HG02870 (cell line): Measurements from ENCODE around the gene TBC1D5.
A peak's percentile ranks its signal among the peaks of the same experiment; 100 is the strongest.
"Not testable (repeated sequence)": the region's sequence is repeated elsewhere in the genome, so short reads cannot be mapped to it uniquely, and the experiment has no call there.

Source experiments
- ATAC-seq: cut with Tn5 transposase; IDR thresholded peaks from one replicate; pipeline ENCODE4 v1.9.1; 2021; ENCODE audit warnings: mild to moderate bottlenecking, moderate library complexity; ENCODE audit not compliant: unreplicated experiment

The TBC1D5 gene

DNA sequence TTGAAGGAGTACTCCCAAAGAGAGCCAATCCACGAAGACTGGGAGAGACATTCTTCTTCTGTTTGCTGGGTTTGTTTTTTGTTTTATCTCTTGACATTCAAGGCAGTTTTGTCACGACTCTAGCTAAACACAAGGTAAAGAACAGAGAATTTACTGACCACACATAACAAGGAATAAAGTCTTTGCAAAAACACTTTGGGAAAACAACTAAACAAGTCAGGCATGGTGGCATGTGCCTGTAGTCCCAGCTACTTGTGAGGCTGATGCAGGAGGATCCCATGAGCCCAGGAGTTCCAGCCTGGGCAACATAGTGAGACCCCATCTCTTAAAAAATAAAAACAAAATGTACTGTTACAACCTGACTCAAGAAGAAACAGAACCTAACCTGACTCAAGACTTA lies 28.0 kb downstream of the TBC1D5 start:
- ATAC-seq, result no peak

DNA sequence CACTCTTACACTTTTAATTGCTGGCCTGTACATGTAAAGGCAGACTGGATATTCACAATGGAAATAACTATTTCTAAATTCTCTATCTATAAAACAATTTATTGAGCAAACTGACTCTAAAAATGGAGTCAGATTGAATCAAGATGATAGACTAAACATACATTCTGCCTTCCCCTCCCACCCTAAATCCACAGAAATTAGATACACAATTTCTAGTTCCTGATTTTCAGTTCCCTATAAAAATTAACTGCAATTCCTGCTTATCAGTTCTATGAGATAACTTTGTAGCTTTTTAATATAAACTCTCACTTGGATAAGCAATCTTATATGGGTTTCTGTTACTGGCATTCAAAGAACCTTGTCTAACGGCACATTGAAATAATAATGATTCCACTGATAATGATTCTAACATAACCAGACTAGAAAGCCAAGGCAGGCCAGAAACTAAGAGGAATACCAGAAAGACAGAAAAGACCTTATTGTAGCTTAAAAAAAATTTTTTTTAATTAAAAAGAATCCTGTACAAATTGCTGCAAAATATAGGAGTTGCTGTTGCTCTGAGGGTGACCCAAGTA lies 33.1 kb downstream of the TBC1D5 start:
- ATAC-seq, result no peak

DNA sequence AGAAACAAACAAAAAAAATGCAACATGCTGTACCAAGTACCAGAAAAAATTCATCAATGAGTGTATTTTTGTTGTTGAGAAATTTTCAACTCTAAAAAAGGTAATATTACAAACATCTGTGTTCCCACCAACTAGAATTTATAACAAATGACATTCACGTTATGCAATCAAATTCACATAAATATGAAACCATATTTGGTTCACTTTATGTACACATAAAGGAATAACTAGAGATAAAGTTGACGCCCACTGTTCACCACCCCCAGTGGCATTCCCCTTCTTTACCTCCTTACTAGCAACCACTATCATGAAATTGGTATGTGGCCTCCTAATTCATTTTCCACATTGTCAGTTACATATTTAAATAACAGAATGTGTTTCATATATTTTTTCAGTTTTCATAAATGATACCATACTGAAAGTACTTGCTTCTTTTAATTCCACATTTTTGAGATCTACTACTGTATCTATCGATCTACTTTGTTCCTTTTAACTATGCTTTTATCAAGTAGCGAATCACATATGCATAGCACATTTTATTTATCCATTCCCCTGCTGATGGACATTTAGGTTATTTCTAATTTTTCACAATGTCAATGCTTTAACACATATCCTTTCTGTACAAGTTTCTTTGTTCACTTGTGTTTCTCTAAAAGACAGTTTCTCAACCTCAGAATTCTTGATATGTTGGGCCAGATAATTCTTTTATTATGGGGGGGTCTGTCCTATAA lies 34.5 kb downstream of the TBC1D5 start:
- no peak for ATAC-seq

DNA sequence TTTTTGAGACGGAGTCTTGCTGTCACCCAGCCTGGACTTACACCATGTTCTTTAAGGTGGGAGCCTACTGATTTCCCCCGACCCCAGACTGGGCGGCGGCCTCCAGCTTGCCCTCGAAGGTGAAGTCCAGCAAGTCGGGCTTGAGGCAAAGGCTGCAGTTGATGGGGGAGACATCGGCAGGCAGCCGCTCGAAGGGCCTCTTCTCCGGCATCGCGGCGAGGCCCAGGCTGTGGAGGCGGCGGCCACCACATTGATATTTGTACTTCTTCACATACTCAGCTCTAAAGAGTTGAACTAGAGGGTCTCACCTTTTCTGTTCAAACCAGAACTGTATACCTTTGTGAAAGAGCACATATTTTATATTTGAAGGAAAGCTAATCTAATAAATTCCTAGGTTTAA lies 36.4 kb downstream of the TBC1D5 start:
- ATAC-seq, result not testable (repeated sequence)

DNA sequence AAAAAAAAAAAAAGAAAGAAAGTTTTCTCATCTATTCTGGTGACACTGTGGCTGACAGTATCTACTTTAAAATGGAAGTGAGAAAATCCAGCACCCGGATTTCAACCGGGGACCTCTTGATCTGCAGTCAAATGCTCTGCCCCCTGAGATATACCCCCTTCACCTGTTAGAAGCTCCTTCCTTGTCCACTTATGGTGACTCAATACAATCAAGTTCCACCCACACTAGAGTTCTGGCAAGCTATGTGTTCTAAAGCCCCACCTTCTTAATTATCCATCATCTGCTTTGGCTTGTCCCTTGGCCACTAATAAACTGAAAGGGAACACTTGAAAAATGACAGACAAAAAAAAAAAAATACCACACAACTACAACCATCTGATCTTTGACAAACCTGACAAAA lies 42.6 kb downstream of the TBC1D5 start:
- not testable (repeated sequence) for ATAC-seq

DNA sequence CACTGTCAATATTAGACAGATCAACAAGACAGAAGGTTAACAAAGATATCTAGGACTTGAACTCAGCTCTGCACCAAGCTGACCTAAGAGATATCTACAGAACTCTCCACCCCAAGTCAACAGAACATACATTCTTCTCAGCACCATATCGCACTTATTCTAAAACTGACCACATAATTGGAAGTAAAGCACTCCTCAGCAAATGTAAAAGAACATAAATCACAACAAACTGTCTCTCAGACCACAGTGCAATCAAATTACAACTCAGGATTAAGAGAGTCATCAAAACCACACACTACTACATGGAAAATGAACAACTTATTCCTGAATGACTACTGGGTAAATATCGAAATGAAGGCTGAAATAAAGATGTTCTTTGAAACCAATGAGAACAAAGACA lies 46.8 kb downstream of the TBC1D5 start:
- ATAC-seq, result not testable (repeated sequence)

DNA sequence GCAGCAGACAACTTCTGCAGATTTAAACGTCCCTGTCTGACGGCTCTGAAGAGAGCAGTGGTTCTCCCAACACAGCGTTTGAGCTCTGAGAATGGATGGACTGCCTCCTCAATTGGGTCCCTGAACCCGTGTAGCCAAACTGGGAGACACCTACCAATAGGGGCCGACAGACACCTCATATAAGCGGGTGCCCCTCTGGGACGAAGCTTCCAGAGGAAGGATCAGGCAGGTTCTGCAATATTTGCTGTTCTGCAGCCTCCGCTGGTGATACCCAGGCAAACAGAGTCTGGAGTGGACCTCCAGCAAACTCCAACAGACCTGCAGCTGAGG lies 48.8 kb downstream of the TBC1D5 start:
- ATAC-seq, result not testable (repeated sequence)

DNA sequence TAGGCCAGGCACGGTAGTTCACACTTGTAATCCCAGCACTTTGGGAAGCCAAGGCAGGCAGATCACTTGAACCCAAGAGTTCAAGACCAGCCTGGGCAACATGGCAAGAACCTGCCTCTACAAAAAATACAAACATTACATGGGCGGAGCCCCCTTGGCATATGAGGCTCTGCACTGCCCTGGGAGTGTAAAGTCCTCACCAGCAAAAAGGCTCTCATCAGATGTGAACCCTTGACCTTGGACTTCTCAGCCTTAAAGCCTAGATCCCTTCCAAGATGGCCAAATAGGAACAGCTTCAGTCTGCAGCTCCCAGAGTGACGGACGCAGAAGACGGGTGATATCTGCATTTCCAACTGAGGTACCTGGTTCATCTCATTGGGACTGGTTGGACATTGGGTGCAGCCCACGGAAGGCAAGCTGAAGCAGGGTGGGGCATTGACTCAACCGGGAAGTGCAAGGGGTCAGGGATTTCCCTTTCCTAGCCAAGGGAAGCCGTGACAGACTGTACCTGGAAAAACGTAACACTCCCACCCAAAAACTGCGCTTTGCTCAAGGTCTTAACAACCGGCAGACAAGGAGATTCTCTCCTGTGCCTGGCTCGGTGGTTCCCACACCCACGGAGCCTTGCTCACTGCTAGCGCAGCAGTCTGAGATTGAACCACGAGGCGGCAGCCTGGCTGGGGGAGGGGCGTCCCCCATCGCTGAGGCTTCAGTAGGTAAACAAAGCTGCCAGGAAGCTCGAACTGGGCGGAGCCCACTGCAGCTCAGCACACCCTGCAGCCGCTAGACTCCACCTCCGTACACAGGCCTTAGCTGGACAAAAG lies 49.4 kb downstream of the TBC1D5 start:
- ATAC-seq, result not testable (repeated sequence)

DNA sequence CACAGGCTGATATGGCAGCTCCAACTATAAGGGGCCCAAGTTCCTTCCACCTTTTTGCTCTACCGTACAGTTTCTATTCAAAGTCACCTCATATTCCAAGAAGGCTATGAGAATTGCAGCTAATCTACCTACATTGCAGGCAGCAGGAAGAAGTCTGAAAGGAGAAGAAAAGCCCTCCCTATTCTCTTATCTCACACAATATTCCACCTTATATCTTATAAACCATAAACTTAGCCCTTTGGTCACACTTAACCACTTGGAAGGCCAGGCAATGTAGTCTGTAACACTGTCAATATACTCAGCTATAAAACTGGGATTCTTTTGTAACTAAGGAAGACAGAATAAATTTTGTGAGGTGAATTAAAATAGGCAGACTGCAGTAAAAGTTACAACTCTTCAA lies 54.9 kb downstream of the TBC1D5 start:
- ATAC-seq, result no peak

DNA sequence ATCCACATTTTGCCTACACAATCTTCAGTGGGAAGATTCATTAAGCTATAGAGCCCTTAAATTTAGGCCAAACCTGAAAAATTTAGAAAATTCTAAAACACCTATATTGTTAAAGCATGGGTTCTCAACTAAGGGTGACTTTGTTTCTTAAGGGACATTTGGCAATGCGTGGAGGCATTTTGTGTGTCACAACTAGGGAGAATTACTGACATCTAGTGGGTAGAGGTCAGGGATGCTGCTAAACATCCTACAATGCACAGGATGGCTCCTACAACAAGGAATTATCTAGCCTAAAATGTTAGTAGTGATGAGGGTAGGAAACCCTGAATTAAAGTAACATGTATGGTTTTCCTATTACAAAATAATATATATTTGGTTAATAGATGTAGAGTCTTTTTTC lies 55.8 kb downstream of the TBC1D5 start:
- ATAC-seq, result no peak

DNA sequence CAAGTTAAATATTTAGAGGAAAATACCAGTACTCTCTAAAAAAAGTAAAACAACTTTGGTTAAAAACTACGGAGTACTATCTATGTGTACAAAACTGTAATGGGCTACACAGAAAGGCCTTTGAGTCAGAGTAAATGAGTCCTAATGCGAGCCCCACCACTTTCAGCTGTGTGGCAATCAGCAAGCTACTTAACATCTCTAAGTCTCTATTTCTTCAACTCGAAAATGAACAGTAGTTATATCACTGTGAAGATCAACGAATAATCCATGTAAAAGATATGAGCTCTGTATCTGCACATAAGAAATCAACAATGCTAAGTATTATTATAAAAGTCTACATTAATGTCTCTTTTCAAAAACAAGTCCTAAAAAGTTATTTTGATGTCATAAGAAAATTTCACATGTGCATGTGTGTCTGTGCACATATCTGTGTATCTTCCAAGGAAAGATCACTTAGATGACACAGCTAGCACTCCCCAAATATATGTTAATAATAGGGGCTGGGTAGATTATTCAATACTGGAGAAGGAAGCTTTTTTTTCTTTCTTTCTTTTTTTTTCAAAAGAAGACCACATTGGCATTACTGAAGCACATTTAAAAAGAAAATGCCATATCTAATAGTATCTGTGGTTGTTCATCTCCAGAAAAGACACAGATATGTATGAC lies 58.8 kb downstream of the TBC1D5 start:
- no peak for ATAC-seq

DNA sequence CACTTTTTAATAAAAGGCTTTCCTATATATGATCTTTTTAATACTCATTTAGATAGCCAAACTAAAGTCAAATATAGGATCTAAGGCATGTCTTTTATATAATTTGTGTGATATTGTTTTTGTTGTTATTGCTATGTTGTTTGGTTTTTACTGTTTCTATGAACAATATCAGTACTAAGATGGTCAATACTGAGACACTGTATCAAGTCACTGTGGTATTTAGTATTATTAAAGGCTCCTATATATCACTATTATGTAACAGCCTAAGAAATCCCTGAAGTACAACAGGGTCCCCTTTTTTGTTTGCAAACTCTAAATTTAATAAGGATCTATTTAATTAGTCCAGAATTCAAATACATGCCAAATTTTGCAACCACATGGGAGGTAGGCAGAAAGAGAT lies 61.9 kb downstream of the TBC1D5 start:
- ATAC-seq, result no peak

DNA sequence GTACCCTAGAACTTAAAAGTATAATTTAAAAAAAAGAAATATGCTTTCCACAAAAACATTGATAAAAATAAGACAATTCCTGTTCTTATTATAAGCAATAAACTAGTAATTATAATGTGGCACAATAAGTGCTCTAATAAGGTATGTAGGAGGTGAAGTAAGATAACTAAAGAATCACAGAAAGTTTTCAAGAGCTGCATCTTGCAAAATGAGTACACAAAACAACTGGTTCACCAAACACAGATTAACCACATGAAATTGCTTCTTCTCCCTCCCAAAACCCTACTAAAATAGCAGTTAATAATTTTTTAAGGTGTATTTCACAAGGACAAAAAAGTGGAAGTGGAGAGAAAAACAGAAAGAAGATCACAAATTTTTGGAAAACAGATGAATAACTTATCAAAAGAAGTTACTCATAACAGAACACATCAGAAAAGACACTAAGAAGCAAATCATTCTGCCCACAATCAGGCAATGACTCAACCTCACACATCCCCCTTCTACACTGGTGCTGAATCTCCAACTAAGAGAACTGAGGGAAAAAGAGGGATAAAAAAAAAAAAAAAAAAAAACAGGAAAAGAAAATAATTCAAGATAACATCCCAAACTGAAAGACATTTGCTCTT lies 64.2 kb downstream of the TBC1D5 start:
- ATAC-seq, result peak; percentile 77

DNA sequence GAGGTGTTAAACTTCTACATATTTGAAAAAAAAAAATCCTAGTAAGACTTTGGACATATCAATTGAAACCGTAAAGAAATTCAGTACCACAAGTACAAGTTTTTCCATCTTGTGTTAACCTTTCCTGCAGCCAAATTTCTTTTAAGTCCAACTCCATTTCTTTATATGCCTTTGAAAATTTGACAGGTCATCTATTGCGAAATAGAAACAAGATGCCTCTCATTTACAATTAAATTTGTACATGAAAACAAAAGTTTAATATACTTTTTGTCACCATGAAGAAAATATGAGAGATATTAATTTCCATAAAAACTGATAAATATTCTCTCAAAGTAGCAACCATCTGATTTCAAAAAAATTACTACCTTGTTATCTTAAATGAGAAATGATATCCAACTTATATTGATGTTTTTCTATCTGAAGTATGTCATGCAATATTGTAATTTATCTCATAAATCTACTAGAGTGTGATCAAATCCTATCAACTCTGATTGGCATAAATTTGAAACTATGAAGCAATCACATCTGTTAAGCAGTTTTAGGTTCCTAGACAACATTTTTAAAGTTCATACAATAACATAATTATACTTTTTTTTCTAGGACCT lies 68.2 kb downstream of the TBC1D5 start:
- ATAC-seq, result no peak

DNA sequence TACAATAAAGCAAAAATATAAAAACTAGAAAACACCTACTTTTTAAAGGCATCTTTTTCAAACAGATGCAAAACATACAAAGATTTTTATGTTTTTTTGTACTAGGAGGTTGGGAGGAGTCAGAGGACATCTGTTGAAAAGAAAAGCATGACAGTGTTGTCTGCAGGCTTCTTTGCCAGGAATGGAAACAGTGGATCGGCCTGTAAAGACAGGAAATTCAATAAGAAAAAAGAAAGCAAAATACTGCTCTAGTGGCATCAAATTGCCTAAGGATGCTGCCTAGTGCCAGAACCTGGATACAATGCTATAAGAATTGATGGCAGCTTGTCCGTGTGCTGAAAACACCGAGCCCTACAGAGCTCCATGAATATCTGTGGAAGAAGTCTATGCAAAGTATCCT lies 69.9 kb downstream of the TBC1D5 start:
- ATAC-seq, result no peak

DNA sequence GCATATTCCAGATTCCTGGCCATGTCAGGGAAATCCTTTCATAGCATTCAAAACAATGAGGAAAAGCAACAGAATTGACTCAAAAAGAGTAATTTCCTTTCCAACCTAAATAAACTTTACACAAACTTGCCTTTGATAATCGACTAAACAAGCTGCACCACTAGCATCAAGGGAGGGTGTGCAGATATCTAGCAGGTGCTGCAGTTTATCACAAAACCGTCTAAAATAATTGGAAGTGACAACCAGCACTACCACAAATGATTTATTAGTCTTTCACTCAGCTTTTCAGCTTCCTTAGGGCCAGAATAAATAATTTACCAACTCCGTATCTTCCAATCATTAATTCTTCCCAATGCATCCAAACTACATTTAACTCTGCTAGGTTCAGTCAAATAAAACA lies 71.7 kb downstream of the TBC1D5 start:
- ATAC-seq, result no peak

DNA sequence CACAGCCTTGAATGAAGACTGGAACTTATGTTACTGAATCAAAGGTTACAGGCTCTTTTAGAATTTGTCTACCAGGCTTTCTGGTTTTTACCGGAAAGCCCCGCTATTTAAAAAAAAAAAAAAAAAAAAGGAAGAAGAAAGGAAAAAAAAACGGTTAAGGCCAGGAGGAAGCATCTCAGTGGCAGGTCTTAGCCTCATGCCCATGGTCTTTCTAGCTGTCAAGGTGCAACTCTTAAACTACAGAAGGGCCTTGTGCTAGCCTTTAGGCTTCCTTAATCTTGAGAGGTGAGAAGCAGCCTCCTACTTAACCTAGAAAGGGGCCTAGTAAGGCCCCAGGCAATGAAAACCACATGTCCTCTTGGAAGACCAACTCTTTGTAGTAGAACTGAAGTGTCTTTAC lies 77.5 kb downstream of the TBC1D5 start:
- ATAC-seq, result no peak

DNA sequence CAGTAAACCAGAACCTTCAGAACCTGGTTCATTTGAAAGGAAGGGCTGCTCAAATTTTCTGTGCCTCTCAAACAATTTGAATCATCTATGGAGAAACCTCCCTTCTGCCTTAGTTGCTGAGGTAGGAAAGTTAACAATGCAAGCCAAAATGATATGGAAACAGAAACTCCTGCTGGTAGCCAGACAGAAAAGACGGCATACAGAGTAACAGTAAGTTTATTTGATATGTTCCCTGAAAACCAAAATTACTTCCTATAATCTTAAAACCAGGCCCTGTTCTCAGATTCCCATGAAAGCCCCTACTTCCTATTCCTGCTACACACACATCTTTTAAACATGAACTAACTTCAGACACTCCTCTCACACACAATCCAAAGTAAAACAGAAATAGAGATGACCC lies 86.2 kb downstream of the TBC1D5 start:
- ATAC-seq, result no peak

DNA sequence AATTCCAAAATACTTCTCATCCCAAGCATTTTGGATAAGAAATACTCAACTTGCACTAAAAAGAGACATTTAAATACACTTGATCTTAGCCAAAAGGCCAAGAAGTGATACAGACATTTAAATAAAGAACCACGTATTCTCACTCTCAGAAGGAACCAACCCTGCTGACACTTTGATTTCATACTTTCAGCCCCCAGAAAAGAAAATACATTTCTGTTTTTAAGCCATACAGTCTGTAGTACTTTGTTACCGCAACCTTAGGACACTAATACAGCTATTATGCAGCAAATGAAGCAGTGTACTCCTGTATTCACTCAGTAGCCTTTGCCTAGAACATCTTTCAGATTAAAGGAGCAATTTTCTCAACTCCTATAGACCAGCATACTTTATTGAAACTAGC lies 86.7 kb downstream of the TBC1D5 start:
- ATAC-seq, result peak; percentile 95

DNA sequence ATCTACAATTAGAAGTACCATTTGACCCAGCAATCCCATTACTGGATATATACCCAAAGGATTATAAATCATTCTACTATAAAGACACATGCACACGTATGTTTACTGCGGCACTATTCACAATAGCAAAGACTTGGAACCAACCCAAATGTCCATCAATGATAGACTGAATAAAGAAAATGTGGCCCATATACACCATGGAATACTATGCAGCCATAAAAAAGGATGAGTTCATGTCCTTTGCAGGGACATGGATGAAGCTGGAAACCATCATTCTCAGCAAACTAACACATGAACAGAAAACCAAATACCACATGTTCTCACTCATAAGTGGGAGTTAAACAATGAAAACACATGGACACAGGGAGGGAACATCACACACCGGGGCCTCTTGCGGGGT lies 92.7 kb downstream of the TBC1D5 start:
- ATAC-seq, result not testable (repeated sequence)
